ENCODE data around the gene FMO5. TPM values are rescaled to one million over a fixed set of nuclear protein-coding genes. Genes with fewer than 3 reads are reported as not detected.

FMO5 gene
- total and polyA plus RNA-seq, 2 of the 13 experiments (the other 11 are each of a cell fraction or from before 2014, with no cell fraction given) = 48.2 to 149 TPM

DNA sequence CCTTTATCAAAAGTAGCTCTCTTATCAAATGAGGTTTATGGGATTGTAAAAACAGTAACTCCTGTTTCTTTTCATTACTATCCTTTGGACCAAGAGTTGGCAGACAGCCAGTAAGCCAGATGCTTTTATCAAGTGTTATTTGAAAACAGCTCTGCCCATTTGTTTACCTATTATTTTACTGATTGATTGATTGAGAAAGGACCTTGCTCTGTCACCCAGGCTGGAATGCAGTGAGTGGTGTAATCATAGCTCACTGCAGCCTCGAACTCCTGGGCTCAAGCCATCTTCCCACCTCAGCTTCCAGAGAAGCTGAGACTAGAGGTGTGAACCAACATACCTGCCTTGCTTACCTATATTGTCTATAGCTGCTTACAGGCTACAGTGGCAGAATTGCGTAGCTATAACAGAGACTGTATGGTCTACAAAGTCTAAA is 56.5 kb downstream of the FMO5 start (continued):
- TF ChIP-seq TOPORS (CRISPR knock-in tag; IDR thresholded peaks at IDR 0.05) (0 out of 2 replicates have a peak, but pooled peaks have one; percentile 63), TRIM24 (CRISPR knock-in tag; IDR thresholded peaks at IDR 0.05) (no peak), ZNF747 (CRISPR knock-in tag; IDR thresholded peaks at IDR 0.05; ENCODE audit: borderline replicate concordance) (no peak), MNT (IDR thresholded peaks at IDR 0.05) (no peak), PHF8 (CRISPR knock-in tag; IDR thresholded peaks at IDR 0.05) (peak; percentile 43; the same call in 1 of the 2 replicates), ZSCAN22 (CRISPR knock-in tag; IDR thresholded peaks at IDR 0.05) (no peak), ZNF878 (CRISPR knock-in tag; IDR thresholded peaks at IDR 0.05) (peak; percentile 48; the same call in 1 of the 2 replicates), CHD2 (IDR thresholded peaks at IDR 0.05; ENCODE audit: low read depth, low read length) (no peak), CEBPB (IDR thresholded peaks at IDR 0.05; ENCODE audit: borderline replicate concordance, low read depth, low read length) (peak; percentile 78), HMG20B (CRISPR knock-in tag; conservative IDR thresholded peaks at IDR 0.05) (no peak), ISL2 (CRISPR knock-in tag; IDR thresholded peaks at IDR 0.05) (peak; percentile 82), JUNB (CRISPR knock-in tag; IDR thresholded peaks at IDR 0.05; ENCODE audit: borderline replicate concordance) (no peak), TSC22D2 (CRISPR knock-in tag; IDR thresholded peaks at IDR 0.05; ENCODE audit: borderline replicate concordance) (no peak), MXI1 (IDR thresholded peaks at IDR 0.05; ENCODE audit: borderline replicate concordance, low read depth, low read length) (no peak), ZNF230 (CRISPR knock-in tag; IDR thresholded peaks at IDR 0.05) (no peak), ZSCAN20 (CRISPR knock-in tag; IDR thresholded peaks at IDR 0.05; ENCODE audit: borderline replicate concordance) (no peak), ZMYM2 (CRISPR knock-in tag; IDR thresholded peaks at IDR 0.05) (peak; percentile 51; the same call in 1 of the 2 replicates), HIVEP1 (CRISPR knock-in tag; IDR thresholded peaks at IDR 0.05) (no peak), BRD4 (CRISPR knock-in tag; IDR thresholded peaks at IDR 0.05) (no peak), ZNF816 (CRISPR knock-in tag; IDR thresholded peaks at IDR 0.05; ENCODE audit: borderline replicate concordance) (no peak), MBD4 (IDR thresholded peaks at IDR 0.05; ENCODE audit: borderline replicate concordance, low read length) (no peak)
- TF ChIP-seq, protein P1, sequence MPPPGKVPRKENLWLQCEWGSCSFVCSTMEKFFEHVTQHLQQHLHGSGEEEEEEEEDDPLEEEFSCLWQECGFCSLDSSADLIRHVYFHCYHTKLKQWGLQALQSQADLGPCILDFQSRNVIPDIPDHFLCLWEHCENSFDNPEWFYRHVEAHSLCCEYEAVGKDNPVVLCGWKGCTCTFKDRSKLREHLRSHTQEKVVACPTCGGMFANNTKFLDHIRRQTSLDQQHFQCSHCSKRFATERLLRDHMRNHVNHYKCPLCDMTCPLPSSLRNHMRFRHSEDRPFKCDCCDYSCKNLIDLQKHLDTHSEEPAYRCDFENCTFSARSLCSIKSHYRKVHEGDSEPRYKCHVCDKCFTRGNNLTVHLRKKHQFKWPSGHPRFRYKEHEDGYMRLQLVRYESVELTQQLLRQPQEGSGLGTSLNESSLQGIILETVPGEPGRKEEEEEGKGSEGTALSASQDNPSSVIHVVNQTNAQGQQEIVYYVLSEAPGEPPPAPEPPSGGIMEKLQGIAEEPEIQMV (CRISPR knock-in tag; IDR thresholded peaks at IDR 0.05; ENCODE audit: low read depth) = 0 out of 2 replicates have a peak, but pooled peaks have one; percentile 24
- TF ChIP-seq, protein P2, sequence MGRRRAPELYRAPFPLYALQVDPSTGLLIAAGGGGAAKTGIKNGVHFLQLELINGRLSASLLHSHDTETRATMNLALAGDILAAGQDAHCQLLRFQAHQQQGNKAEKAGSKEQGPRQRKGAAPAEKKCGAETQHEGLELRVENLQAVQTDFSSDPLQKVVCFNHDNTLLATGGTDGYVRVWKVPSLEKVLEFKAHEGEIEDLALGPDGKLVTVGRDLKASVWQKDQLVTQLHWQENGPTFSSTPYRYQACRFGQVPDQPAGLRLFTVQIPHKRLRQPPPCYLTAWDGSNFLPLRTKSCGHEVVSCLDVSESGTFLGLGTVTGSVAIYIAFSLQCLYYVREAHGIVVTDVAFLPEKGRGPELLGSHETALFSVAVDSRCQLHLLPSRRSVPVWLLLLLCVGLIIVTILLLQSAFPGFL (CRISPR knock-in tag; IDR thresholded peaks at IDR 0.05) = no peak
- TF ChIP-seq, protein P3, sequence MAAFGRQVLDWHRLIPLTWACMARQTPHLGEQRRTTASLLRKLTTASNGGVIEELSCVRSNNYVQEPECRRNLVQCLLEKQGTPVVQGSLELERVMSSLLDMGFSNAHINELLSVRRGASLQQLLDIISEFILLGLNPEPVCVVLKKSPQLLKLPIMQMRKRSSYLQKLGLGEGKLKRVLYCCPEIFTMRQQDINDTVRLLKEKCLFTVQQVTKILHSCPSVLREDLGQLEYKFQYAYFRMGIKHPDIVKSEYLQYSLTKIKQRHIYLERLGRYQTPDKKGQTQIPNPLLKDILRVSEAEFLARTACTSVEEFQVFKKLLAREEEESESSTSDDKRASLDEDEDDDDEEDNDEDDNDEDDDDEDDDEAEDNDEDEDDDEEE (CRISPR knock-in tag; IDR thresholded peaks at IDR 0.05) = no peak
- TF ChIP-seq, protein P4, sequence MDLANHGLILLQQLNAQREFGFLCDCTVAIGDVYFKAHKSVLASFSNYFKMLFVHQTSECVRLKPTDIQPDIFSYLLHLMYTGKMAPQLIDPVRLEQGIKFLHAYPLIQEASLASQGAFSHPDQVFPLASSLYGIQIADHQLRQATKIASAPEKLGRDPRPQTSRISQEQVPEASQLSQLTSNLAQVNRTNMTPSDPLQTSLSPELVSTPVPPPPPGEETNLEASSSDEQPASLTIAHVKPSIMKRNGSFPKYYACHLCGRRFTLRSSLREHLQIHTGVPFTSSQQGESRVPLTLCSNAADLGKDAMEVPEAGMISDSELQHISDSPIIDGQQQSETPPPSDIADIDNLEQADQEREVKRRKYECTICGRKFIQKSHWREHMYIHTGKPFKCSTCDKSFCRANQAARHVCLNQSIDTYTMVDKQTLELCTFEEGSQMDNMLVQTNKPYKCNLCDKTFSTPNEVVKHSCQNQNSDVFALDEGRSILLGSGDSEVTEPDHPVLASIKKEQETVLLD (CRISPR knock-in tag; IDR thresholded peaks at IDR 0.05; ENCODE audit: low read depth) = no peak
- TF ChIP-seq, protein P5, sequence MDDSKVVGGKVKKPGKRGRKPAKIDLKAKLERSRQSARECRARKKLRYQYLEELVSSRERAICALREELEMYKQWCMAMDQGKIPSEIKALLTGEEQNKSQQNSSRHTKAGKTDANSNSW (CRISPR knock-in tag; IDR thresholded peaks at IDR 0.05; ENCODE audit: borderline replicate concordance) = no peak

Data from HepG2 (cell line).